HPDE6-E6E7 (cell line): ENCODE measurements around the gene PLAC9.
"Not testable (repeated sequence)": the region's sequence is repeated elsewhere in the genome, so short reads cannot be mapped to it uniquely, and the experiment has no call there.

ENCODE experiments used
- DNase-seq: peaks from one replicate; pipeline ENCODE4 v3.0.0; 2011; ENCODE audit warnings: missing footprints; ENCODE audit errors: extremely low spot score

Gene PLAC9

GRCh38 chr10:80132299-80133139, at the start of gene PLAC9:
Gene PLAC9 (plus strand): TSS chr10:80132730. CDS start chr10:80132763, 33 bp downstream.
- DNase-seq = no peak

GRCh38 chr10:80090121-80090520, 42.4 kb upstream of the PLAC9 start:
- no peak for DNase-seq

- DNase-seq = no peak
Observed at GRCh38 chr10:80094231-80094630, 38.3 kb upstream of the PLAC9 start.

GRCh38 chr10:80098272-80098671, 34.3 kb upstream of the PLAC9 start:
- not testable (repeated sequence) for DNase-seq

GRCh38 chr10:80099295-80099694, 33.2 kb upstream of the PLAC9 start:
- DNase-seq = not testable (repeated sequence)

- DNase-seq = no peak
Observed at GRCh38 chr10:80100116-80100515, 32.4 kb upstream of the PLAC9 start.

- peak; percentile 68 for DNase-seq
Observed at GRCh38 chr10:80100861-80101695, 31.5 kb upstream of the PLAC9 start.

GRCh38 chr10:80104066-80104926, 28.2 kb upstream of the PLAC9 start:
- DNase-seq = no peak

- no peak for DNase-seq
Observed at GRCh38 chr10:80108576-80109239, 23.8 kb upstream of the PLAC9 start.

- no peak for DNase-seq
Observed at GRCh38 chr10:80110986-80111385, 21.5 kb upstream of the PLAC9 start.

- DNase-seq = no peak
Observed at GRCh38 chr10:80118669-80119068, 13.9 kb upstream of the PLAC9 start.

GRCh38 chr10:80122110-80122710, 10.3 kb upstream of the PLAC9 start:
- DNase-seq = no peak

- DNase-seq = no peak
Observed at GRCh38 chr10:80122746-80123145, 9.8 kb upstream of the PLAC9 start.

- DNase-seq = no peak
Observed at GRCh38 chr10:80126876-80127275, 5.7 kb upstream of the PLAC9 start.

GRCh38 chr10:80131499-80131901, 1.0 kb upstream of the PLAC9 start:
- DNase-seq = no peak

GRCh38 chr10:80133206-80133605, 676 bp downstream of the PLAC9 start:
- DNase-seq = no peak

GRCh38 chr10:80133687-80134086, 1.2 kb downstream of the PLAC9 start:
- not testable (repeated sequence) for DNase-seq

- no peak for DNase-seq
Observed at GRCh38 chr10:80136134-80136571, 3.6 kb downstream of the PLAC9 start.

GRCh38 chr10:80137031-80137862, 4.7 kb downstream of the PLAC9 start:
- DNase-seq = no peak

GRCh38 chr10:80137920-80138319, 5.4 kb downstream of the PLAC9 start:
- DNase-seq = no peak
